Adrenal gland (tissue), 5 donors: ENCODE data around the gene CST8.

Source experiments
- POLR2A ChIP-seq, 2 donors: fragments of 450-650 bp; IDR thresholded peaks; one replicate each; pipeline ENCODE4 v1.6.1; 2017; ENCODE audit warnings: antibody characterized with exemption in 2 of 2, mild to moderate bottlenecking in 2 of 2, moderate library complexity in 1 of 2
- TF ChIP-seq, protein P1 (sequence below), 6 experiments: fragments of 450-650 bp in 4 of 6; fragments of 200-600 bp in 2 of 6; sonication (generic) in 1 of 6; IDR thresholded peaks; 1 replicate in 5 of 6; 2 replicates in 1 of 6; pipeline versions ENCODE4 v1.5.1 to v1.8.0; 2016 to 2021; ENCODE audit warnings: antibody characterized with exemption in 6 of 6, mild to moderate bottlenecking in 2 of 6, moderate library complexity in 1 of 6
- donor health status: DM: no; HTN: no; CAD: no.

DNA sequence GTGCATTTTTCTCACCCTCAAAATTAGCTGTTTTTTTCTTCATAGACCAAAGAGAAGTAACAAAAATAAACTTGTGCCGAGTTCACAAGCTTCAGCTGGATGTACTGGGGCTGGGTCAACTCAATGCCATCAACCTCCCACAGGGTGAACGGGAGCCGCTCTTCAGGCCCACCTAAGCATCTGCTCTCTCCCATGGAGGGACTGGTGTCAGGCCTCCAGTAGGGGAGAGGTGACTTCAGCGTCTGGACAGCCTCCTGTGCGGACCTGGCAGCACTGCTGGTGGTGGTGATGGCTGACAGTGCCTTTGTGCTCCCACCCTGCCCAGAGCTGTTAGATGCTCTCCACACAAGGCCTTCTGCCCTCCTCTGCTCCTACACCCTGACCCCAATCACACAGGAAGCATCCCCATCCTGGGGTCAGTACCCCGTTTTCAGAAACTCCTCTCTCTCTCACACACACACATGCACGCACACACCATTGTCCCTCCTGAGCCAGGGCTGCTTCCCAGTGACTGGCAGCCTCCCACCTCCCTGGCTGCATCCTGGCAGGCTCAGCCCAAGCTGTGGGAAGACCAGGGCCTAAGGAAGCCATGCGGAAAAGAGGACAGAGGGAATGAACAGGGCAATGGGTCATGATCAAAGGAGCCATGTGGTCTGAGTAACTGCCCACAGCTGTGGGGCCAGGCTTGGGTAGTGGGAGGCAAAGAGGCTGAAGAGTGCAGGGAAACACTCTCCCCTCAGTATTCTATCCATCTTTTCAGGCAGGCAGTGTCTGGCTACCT lies 17.7 kb downstream of the CST8 start:
- TF ChIP-seq, protein P1, sequence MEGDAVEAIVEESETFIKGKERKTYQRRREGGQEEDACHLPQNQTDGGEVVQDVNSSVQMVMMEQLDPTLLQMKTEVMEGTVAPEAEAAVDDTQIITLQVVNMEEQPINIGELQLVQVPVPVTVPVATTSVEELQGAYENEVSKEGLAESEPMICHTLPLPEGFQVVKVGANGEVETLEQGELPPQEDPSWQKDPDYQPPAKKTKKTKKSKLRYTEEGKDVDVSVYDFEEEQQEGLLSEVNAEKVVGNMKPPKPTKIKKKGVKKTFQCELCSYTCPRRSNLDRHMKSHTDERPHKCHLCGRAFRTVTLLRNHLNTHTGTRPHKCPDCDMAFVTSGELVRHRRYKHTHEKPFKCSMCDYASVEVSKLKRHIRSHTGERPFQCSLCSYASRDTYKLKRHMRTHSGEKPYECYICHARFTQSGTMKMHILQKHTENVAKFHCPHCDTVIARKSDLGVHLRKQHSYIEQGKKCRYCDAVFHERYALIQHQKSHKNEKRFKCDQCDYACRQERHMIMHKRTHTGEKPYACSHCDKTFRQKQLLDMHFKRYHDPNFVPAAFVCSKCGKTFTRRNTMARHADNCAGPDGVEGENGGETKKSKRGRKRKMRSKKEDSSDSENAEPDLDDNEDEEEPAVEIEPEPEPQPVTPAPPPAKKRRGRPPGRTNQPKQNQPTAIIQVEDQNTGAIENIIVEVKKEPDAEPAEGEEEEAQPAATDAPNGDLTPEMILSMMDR (IDR thresholded peaks at IDR 0.05) = no peak
- TF ChIP-seq POLR2A (IDR thresholded peaks at IDR 0.05) = no peak
